HG03442 (cell line): ENCODE measurements around the gene NR2F2.
A peak's percentile ranks its signal among the peaks of the same experiment; 100 is the strongest.

Source experiments
- ATAC-seq: cut with Tn5 transposase; IDR thresholded peaks from one replicate; pipeline ENCODE4 v1.9.1; 2021; ENCODE audit warnings: mild to moderate bottlenecking, moderate library complexity; ENCODE audit not compliant: unreplicated experiment

Gene NR2F2

DNA sequence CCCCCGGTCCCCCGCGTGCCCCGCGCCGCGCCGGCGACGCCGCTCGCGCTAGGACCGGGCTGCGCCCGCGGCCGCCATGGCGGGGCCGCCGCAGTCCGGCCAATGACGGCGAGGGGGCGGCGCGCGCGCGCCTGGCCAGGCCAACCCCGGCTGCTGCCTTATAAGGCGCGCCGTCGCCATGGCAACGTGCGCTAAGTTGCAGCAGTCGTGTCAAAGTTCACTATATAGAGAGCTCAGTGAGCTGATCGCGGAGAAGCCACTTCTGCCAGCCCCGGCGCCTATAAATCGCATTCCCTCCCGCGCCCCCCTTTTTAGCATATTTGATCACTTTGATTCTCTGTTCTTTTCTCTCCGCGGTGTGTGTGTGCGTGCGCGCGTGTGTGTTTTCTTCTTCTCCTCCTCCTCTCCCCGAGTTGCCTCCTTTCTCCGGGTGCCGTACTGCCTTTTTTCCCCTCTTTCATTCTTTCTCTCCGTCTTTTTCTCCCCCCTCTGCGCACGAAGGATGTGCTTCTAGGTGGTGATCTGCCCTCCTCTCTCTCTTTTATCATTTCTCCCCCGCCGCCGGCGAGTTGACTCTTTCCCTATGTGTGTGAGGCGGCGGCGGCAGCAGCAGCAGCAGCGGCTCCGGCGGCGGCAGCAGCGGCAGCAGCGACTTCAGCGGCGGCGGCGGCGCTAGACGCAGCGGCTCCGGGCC lies at the start of gene NR2F2:
Gene NR2F2, plus strand, starts transcription at position 251 of the 694 bp plus-strand sequence. CDS start 1,406 bp downstream, outside the sequence.
- ATAC-seq, result peak; percentile 72

DNA sequence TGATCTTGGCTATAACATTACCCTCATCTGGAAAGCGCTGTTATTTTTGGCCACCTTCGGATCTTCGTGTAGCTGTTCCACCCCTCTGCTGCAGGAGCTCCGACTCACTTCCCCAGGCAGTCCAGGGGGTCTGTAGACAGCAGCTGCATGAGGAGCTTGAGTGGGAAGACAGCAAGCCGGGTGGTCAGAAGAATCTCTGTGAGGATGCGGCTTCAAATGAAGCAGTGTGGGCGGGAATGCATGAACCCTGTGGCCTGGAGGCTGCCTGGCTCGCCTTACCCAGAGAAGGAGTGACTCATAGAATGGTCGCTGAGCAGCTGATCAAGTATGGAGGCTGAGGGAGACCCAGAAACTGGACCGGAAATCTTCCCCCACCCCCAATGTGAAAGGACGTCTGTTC lies 45.2 kb upstream of the NR2F2 start:
- ATAC-seq, result no peak

DNA sequence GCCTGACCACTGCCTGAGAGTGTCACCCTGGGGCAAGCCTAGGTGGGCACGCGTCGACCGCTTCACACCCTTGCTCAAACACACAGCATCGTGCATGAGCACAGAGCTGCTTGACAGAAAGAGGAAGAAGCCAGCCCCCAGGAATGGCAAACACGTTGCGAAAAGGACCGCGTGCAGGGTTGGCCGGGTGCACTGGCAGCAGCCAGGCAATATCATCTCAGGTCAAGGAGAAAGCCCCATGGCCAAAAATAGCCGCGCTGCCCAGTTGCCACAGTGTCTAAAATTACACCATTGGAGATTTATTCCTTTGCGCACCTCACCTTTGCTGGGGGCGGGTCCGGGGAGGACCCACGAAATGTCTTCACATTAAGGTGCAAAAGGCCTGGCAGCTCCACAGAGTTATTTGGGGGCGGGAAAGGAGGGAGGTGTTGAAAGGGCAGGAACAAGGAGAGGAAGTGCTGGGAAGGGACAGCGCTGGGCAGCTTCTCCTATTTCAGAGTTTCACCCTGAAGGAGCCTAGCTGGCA lies 44.7 kb upstream of the NR2F2 start:
- no peak for ATAC-seq

- ATAC-seq, result no peak
Measured at GRCh38 chr15:96290679-96291078, 39.8 kb upstream of the NR2F2 start.

GRCh38 chr15:96292635-96293034 lies 37.9 kb upstream of the NR2F2 start:
- ATAC-seq, result no peak

GRCh38 chr15:96293441-96293840 lies 37.1 kb upstream of the NR2F2 start:
- no peak for ATAC-seq

- ATAC-seq, result no peak
Measured at GRCh38 chr15:96294766-96295165, 35.7 kb upstream of the NR2F2 start.

- no peak for ATAC-seq
Measured at GRCh38 chr15:96296264-96296663, 34.2 kb upstream of the NR2F2 start.

DNA sequence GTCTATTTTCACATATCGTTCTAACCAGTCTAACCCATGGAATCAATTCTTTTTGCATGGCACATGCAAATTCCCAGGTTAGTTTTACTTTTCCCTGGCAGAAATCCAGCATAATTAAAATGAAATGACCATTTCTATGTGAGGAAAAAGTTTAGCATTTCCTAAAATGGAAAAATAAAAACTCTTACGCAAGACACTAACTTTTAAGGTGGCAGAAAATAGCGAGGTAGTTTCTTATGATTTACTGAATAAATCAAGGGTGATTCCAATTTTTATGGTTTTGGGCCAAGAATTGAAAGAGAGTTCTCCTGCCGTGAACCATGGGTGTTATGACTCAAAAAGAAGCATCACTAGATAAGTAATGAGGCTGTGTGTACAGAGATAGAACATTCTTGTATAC lies 32.7 kb upstream of the NR2F2 start:
- no peak for ATAC-seq

- no peak for ATAC-seq
Measured at GRCh38 chr15:96298217-96298616, 32.3 kb upstream of the NR2F2 start.

DNA sequence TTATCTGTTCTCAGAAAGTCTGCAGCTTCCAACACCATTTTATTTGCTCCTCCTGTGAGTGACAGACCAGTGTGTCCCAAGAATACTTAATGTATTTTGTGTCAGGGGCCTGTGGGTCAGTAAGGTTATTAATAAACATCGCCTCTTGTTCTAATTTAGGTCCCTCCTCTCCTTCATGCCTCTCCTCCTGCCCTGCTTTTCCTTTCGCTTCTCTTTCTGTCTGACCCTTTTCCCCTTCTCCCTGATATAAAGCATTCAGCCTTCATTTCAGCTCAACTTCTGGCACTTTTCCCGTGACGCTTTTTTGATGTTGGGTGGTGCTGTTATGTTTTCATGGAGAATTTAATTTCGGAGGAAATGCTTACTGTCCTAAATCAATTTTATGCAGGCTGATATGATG lies 29.7 kb upstream of the NR2F2 start:
- no peak for ATAC-seq

- no peak for ATAC-seq
Measured at GRCh38 chr15:96303503-96304056, 26.9 kb upstream of the NR2F2 start.

DNA sequence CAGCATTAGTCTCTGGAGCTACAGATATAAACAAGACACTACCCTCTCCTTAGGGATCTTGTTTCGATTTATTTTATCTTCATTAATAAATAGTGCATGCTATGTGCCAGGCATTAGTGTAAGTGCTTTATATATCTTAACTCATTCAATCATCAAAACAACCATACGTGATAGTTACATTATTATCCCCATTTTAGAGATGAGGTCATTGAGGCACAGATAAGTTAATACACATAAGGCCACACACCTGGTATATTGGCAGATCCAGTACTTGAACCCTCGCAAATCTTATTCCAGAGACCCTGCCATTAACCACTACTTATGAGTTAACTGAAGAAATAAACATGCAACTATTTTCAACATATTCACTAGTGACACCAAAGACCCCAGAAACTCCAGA lies 25.7 kb upstream of the NR2F2 start:
- no peak for ATAC-seq

GRCh38 chr15:96306321-96306720 lies 24.2 kb upstream of the NR2F2 start:
- no peak for ATAC-seq

GRCh38 chr15:96307856-96308394 lies 22.6 kb upstream of the NR2F2 start:
- no peak for ATAC-seq

DNA sequence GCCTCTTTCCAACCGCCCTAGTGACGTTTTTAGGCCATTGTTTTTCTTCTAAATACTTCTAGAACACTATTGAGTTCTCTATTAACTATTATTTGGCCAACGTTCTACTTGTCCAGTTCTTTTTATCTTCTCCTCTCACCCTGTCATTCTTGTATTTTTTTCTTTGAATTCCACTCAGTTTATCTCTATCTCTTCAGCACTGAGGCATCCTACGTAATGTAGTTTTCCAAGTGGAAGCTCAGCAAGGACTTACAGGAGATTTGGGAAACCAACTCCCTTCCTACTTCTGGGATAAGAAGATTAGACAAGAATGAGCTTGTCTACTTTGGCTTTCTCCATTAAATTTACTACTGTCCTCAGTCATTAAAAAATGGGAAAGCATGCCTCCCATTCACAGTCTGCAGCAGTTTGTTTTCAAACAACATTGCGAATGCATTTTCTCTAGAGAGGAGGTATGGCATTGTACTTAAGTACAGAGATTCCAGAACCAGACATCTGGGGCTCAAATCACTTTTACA lies 21.3 kb upstream of the NR2F2 start:
- no peak for ATAC-seq

DNA sequence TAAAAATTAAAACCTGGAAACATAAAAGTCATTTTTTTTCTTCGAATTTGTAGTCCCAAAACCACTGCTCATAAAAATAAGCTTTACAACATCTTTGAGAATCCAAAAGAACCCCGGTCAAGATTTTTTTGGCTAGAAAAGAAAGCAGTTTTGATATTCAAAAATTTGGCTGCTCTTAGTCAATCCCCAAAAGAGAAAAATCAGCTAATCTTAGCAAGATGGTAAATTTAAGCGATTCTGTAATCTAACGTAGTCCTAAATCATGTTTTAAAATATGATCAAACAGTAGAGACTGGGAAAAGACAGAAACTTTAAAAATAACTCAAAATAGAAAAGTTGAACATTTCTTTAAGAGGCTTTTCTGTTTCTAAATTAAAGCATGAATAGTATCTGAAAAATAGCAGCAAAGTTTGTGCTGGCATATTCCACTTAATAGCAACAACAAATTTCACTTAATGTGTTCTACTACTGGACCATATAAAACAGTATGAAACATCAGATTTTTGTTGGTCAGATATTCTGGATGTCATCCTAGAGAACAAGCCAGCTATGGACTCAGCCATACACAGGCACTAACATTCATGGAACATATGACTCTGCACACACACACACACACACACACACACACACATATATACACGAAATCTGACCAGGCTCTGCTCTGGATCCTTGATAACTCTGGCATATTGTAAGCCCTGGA lies 19.1 kb upstream of the NR2F2 start:
- no peak for ATAC-seq

GRCh38 chr15:96311956-96312294 lies 18.6 kb upstream of the NR2F2 start:
- ATAC-seq, result no peak

DNA sequence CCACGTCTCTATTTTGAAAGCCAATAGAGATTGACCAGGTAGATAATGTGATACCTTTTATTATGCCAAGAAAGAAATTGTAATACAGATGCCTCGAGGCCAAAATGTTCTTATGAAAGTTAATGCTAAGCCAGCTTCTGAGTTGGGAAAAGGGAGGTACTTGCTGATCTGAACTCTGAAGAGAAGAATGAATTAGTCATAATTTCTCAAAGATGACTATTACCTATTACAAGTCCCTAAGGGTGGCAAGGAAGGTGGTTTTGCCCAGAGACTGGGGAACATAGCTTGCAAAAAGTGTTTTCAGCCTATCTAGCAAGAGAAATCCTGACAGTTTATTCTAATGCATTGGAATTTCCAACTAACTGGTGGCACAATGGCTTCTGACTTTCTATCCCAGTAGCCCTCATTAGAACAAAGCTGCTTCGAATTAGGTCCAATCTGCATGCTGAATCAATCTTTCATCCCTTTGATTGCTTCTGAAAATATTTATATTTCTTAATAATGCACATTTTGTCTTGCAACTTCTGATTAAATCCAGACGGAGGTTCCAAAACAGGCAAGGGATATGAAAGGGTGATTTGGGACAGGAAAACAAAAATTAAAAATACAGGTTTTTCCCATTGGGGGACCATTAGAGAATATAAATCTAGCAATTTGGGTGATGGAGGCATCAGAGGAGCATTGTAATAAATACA lies 17.7 kb upstream of the NR2F2 start:
- ATAC-seq, result no peak

GRCh38 chr15:96314518-96314917 lies 16.0 kb upstream of the NR2F2 start:
- no peak for ATAC-seq

GRCh38 chr15:96314963-96315362 lies 15.5 kb upstream of the NR2F2 start:
- no peak for ATAC-seq
